Esophagus muscularis mucosa (tissue), 4 donors: ENCODE measurements around the gene PPP4R4. TPM values are rescaled to one million over a fixed set of nuclear protein-coding genes. Genes with fewer than 3 reads are reported as not detected.

Experiments used
- DNase-seq: peaks from one replicate; pipeline ENCODE4 v3.0.0-alpha.2; 2017; ENCODE audit errors: extremely low spot score
- H3K27ac ChIP-seq, 4 donors: fragments of 200-600 bp; sonication (generic); replicated peaks in 1 of 4; 1 replicate in 3 of 4; 2 replicates in 1 of 4; pipeline ENCODE4 v1.5.1; 2016 to 2019; ENCODE audit warnings: mild to moderate bottlenecking in 1 of 4
- H3K27me3 ChIP-seq, 4 donors: fragments of 200-600 bp; sonication (generic); one replicate each; pipeline versions ENCODE4 v1.5.1 to v1.6.0; 2016 to 2019
- H3K36me3 ChIP-seq, 4 donors: fragments of 200-600 bp; sonication (generic); one replicate each; pipeline ENCODE4 v1.5.1; 2016 to 2019
- H3K4me1 ChIP-seq, 4 donors: fragments of 200-600 bp; sonication (generic); one replicate each; pipeline ENCODE4 v1.5.1; 2016 to 2019
- H3K4me3 ChIP-seq, 4 donors: fragments of 200-600 bp; sonication (generic); 1 replicate in 2 of 4; 2 replicates in 2 of 4; pipeline ENCODE4 v1.5.1; 2016 to 2019; ENCODE audit warnings: mild to moderate bottlenecking in 4 of 4, moderate library complexity in 1 of 4
- H3K9me3 ChIP-seq, 4 donors: fragments of 200-600 bp; sonication (generic); 1 replicate in 3 of 4; 2 replicates in 1 of 4; pipeline ENCODE4 v1.5.1; 2016 to 2019
- CTCF ChIP-seq, 3 experiments: fragments of 200-600 bp in 2 of 3; fragments of 450-650 bp in 1 of 3; sonication (generic) in 2 of 3; IDR thresholded peaks; one replicate each; pipeline ENCODE4 v1.5.1; 2017 to 2019; ENCODE audit warnings: antibody characterized with exemption in 3 of 3, mild to moderate bottlenecking in 2 of 3, moderate library complexity in 1 of 3
- EP300 ChIP-seq: sonication (generic); formaldehyde crosslinking; IDR thresholded peaks from one replicate; pipeline ENCODE4 v1.6.1; 2017; ENCODE audit warnings: antibody characterized with exemption
- POLR2A ChIP-seq: fragments of 450-650 bp; IDR thresholded peaks from one replicate; pipeline ENCODE4 v1.6.1; 2017; ENCODE audit warnings: antibody characterized with exemption, moderate library complexity, mild to moderate bottlenecking, low read depth
- POLR2AphosphoS5 ChIP-seq, 2 donors: sonication (generic); formaldehyde crosslinking; IDR thresholded peaks; one replicate each; pipeline ENCODE4 v1.6.1; 2017; ENCODE audit warnings: antibody characterized with exemption in 2 of 2
- WGBS: methylation state at CpG from one replicate; pipeline ENCODE4 v1.1.5; 2018; 5-methylcytosine and 5-hydroxymethylcytosine counted together
- intact Hi-C: fragments of 100-400 bp; cut with DNase I; formaldehyde crosslinking; loops from one replicate; pipeline ENCODE4 v1.15.1; 2023
- total RNA-seq, 4 donors: library from RNA; depleted of rRNA; stranded (reverse); fragments of >200 nt; gene quantifications; one replicate each; pipeline versions ENCODE4 v1.1.0 to v1.2.1, GENCODE V29; 2016

The PPP4R4 gene
- total RNA-seq, 4 donors from 2014 or later, result 0.19 to 0.83 (median 0.34) TPM; not detected in 1

GRCh38 chr14:94278731-94279130, 104.6 kb downstream of the PPP4R4 start:
- Histone ChIP-seq H3K4me3 (no peak overlapping the region), H3K27me3 (no peaks in the 10 kb centered on the region), H3K9me3 (no peaks in the 10 kb centered on the region), H3K36me3 (no peaks in the 10 kb centered on the region), H3K27ac (no peak overlapping the region), H3K4me1 (no peaks in the 10 kb centered on the region)
- DNase-seq, result no peak
- intact Hi-C loops, result no loop called here
- TF ChIP-seq POLR2A, result no peak
- TF ChIP-seq POLR2AphosphoS5 (IDR thresholded peaks at IDR 0.05), result no peak
- TF ChIP-seq CTCF (IDR thresholded peaks at IDR 0.05), result no peak
- no peak for TF ChIP-seq EP300
- WGBS, result 74% methylated on average over 2 of the region's 2 CpGs

- intact Hi-C loops, result no loop called here
- no peaks in the 10 kb centered on the region for H3K36me3 ChIP-seq
- H3K27ac ChIP-seq, result no peak overlapping the region
- no peaks in the 10 kb centered on the region for H3K4me1 ChIP-seq
- no peaks in the 10 kb centered on the region for H3K9me3 ChIP-seq
- WGBS, result 88% methylated on average over 2 of the region's 2 CpGs
- no peaks in the 10 kb centered on the region for H3K27me3 ChIP-seq
- no peak for DNase-seq
- TF ChIP-seq POLR2A, result no peak
- TF ChIP-seq EP300, result no peak
- TF ChIP-seq CTCF (IDR thresholded peaks at IDR 0.05), result no peak
- TF ChIP-seq POLR2AphosphoS5 (IDR thresholded peaks at IDR 0.05), result no peak
- no peak overlapping the region for H3K4me3 ChIP-seq
These were observed 109.0 kb downstream of the PPP4R4 start for GRCh38 chr14:94282991-94283723.

- Histone ChIP-seq H3K9me3 (no peaks in the 10 kb centered on the region), H3K27me3 (no peaks in the 10 kb centered on the region), H3K27ac (no peak overlapping the region), H3K4me1 (no peaks in the 10 kb centered on the region), H3K36me3 (no peaks in the 10 kb centered on the region), H3K4me3 (no peak overlapping the region)
- TF ChIP-seq POLR2AphosphoS5 (IDR thresholded peaks at IDR 0.05) (no peak), EP300 (no peak), POLR2A (no peak), CTCF (IDR thresholded peaks at IDR 0.05) (no peak)
- no peak for DNase-seq
- 95% methylated on average over 2 of the region's 2 CpGs for WGBS
- intact Hi-C loops, result no loop called here
These were observed 110.1 kb downstream of the PPP4R4 start for GRCh38 chr14:94284221-94284620.

- H3K4me1 ChIP-seq, result no peaks in the 10 kb centered on the region
- intact Hi-C loops, result no loop called here
- no peak for DNase-seq
- no peak for TF ChIP-seq POLR2AphosphoS5 (IDR thresholded peaks at IDR 0.05)
- no peak for TF ChIP-seq CTCF (IDR thresholded peaks at IDR 0.05)
- no peak for TF ChIP-seq POLR2A
- TF ChIP-seq EP300, result no peak
- no peak overlapping the region for H3K27ac ChIP-seq
- H3K27me3 ChIP-seq, result no peaks in the 10 kb centered on the region
- no peaks in the 10 kb centered on the region for H3K9me3 ChIP-seq
- H3K36me3 ChIP-seq, result no peaks in the 10 kb centered on the region
- no peak overlapping the region for H3K4me3 ChIP-seq
These were observed 111.0 kb downstream of the PPP4R4 start for GRCh38 chr14:94285158-94285557.
